SK-N-SH treated with all-trans-retinoic acid at 6 μM for 48 hours (cell line): ENCODE data around the gene TUBGCP2.

ENCODE experiments used
- CSDC2 ChIP-seq: fragments of 250-450 bp; sonication (Bioruptor Pico); IDR thresholded peaks from 2 replicates; pipeline ENCODE4 v1.5.0; 2020; ENCODE audit warnings: mild to moderate bottlenecking, moderate library complexity
- PATZ1 ChIP-seq: fragments of 250-450 bp; sonication (Bioruptor Pico); IDR thresholded peaks from 2 replicates; pipeline ENCODE4 v1.8.0; 2020; ENCODE audit warnings: mild to moderate bottlenecking, moderate library complexity, borderline replicate concordance
- POU6F1 ChIP-seq: fragments of 250-450 bp; sonication (Bioruptor Pico); IDR thresholded peaks from 2 replicates; pipeline ENCODE4 v1.8.0; 2021; ENCODE audit warnings: low read depth, mild to moderate bottlenecking, moderate library complexity, borderline replicate concordance
- RARB ChIP-seq: fragments of 250-450 bp; sonication (Bioruptor Pico); IDR thresholded peaks from 2 replicates; pipeline ENCODE4 v1.8.0; 2021; ENCODE audit warnings: mild to moderate bottlenecking, moderate library complexity
- TCF4 ChIP-seq: fragments of 250-450 bp; sonication (Bioruptor Pico); IDR thresholded peaks from 2 replicates; pipeline ENCODE4 v1.8.0; 2021; ENCODE audit warnings: mild to moderate bottlenecking, moderate library complexity, borderline replicate concordance
- TOX ChIP-seq: fragments of 250-450 bp; sonication (Bioruptor Pico); IDR thresholded peaks from 2 replicates; pipeline ENCODE4 v1.8.0; 2021; ENCODE audit warnings: mild to moderate bottlenecking, moderate library complexity, borderline replicate concordance
- ZFP3 ChIP-seq: fragments of 250-450 bp; sonication (Bioruptor Pico); IDR thresholded peaks from 2 replicates; pipeline ENCODE4 v1.5.0; 2020; ENCODE audit warnings: mild to moderate bottlenecking, moderate library complexity
- ZNF565 ChIP-seq: fragments of 450-650 bp; formaldehyde crosslinking; conservative IDR thresholded peaks from 2 replicates; pipeline ENCODE4 v1.5.0; 2020; ENCODE audit warnings: low read depth, mild to moderate bottlenecking, moderate library complexity
- ZNF8 ChIP-seq: fragments of 450-650 bp; formaldehyde crosslinking; IDR thresholded peaks from 2 replicates; pipeline ENCODE4 v1.5.0; 2020; ENCODE audit warnings: mild to moderate bottlenecking, moderate library complexity
- TF ChIP-seq, protein P1 (sequence below): fragments of 250-450 bp; sonication (Bioruptor Pico); IDR thresholded peaks from 2 replicates; pipeline ENCODE4 v1.5.0; 2020; ENCODE audit warnings: mild to moderate bottlenecking, moderate library complexity

- TF ChIP-seq TCF4 (CRISPR knock-in tag): no peak
- no peak for TF ChIP-seq TOX (CRISPR knock-in tag)
- no peak for TF ChIP-seq ZNF565 (CRISPR knock-in tag)
- TF ChIP-seq PATZ1 (CRISPR knock-in tag): no peak
- TF ChIP-seq, protein P1, sequence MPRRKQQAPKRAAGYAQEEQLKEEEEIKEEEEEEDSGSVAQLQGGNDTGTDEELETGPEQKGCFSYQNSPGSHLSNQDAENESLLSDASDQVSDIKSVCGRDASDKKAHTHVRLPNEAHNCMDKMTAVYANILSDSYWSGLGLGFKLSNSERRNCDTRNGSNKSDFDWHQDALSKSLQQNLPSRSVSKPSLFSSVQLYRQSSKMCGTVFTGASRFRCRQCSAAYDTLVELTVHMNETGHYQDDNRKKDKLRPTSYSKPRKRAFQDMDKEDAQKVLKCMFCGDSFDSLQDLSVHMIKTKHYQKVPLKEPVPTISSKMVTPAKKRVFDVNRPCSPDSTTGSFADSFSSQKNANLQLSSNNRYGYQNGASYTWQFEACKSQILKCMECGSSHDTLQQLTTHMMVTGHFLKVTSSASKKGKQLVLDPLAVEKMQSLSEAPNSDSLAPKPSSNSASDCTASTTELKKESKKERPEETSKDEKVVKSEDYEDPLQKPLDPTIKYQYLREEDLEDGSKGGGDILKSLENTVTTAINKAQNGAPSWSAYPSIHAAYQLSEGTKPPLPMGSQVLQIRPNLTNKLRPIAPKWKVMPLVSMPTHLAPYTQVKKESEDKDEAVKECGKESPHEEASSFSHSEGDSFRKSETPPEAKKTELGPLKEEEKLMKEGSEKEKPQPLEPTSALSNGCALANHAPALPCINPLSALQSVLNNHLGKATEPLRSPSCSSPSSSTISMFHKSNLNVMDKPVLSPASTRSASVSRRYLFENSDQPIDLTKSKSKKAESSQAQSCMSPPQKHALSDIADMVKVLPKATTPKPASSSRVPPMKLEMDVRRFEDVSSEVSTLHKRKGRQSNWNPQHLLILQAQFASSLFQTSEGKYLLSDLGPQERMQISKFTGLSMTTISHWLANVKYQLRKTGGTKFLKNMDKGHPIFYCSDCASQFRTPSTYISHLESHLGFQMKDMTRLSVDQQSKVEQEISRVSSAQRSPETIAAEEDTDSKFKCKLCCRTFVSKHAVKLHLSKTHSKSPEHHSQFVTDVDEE: no peak
- TF ChIP-seq RARB (CRISPR knock-in tag): no peak
- TF ChIP-seq CSDC2 (CRISPR knock-in tag): no peak
- no peak for TF ChIP-seq ZFP3 (CRISPR knock-in tag)
- no peak for TF ChIP-seq ZNF8 (CRISPR knock-in tag)
- TF ChIP-seq POU6F1: no peak
These were observed 30.0 kb downstream of the TUBGCP2 start for GRCh38 chr10:133278577-133279265.
